ENCODE measurements around the gene IL21R.

Gene IL21R

GRCh38 chr16:27377666-27378485, 24.1 kb upstream of the IL21R start:
- TF ChIP-seq ESRRG (CRISPR knock-in tag; IDR thresholded peaks at IDR 0.05), result no peak
- no peak for TF ChIP-seq ZNF70 (CRISPR knock-in tag; IDR thresholded peaks at IDR 0.05)
- TF ChIP-seq ZNF565 (CRISPR knock-in tag; conservative IDR thresholded peaks at IDR 0.05; ENCODE audit: low read depth), result no peak
- TF ChIP-seq ARNTL (CRISPR knock-in tag; IDR thresholded peaks at IDR 0.05; ENCODE audit: borderline replicate concordance, low read depth), result no peak
- no peak for TF ChIP-seq PPARA (CRISPR knock-in tag; IDR thresholded peaks at IDR 0.05; ENCODE audit: borderline replicate concordance)
- no peak for TF ChIP-seq RARB (CRISPR knock-in tag; IDR thresholded peaks at IDR 0.05)
- TF ChIP-seq ISL1 (CRISPR knock-in tag; IDR thresholded peaks at IDR 0.05), result no peak
- TF ChIP-seq PATZ1 (CRISPR knock-in tag; IDR thresholded peaks at IDR 0.05; ENCODE audit: borderline replicate concordance), result no peak
- TF ChIP-seq ZFP3 (CRISPR knock-in tag; IDR thresholded peaks at IDR 0.05), result no peak
- TF ChIP-seq SNAI2 (CRISPR knock-in tag; IDR thresholded peaks at IDR 0.05), result no peak
- TF ChIP-seq BACH2 (CRISPR knock-in tag; IDR thresholded peaks at IDR 0.05; ENCODE audit: borderline replicate concordance), result no peak
- TF ChIP-seq ZC3H10 (CRISPR knock-in tag; IDR thresholded peaks at IDR 0.05), result no peak
- no peak for TF ChIP-seq POU6F1 (CRISPR knock-in tag; IDR thresholded peaks at IDR 0.05; ENCODE audit: borderline replicate concordance, low read depth)
- ATAC-seq, result no peak

DNA sequence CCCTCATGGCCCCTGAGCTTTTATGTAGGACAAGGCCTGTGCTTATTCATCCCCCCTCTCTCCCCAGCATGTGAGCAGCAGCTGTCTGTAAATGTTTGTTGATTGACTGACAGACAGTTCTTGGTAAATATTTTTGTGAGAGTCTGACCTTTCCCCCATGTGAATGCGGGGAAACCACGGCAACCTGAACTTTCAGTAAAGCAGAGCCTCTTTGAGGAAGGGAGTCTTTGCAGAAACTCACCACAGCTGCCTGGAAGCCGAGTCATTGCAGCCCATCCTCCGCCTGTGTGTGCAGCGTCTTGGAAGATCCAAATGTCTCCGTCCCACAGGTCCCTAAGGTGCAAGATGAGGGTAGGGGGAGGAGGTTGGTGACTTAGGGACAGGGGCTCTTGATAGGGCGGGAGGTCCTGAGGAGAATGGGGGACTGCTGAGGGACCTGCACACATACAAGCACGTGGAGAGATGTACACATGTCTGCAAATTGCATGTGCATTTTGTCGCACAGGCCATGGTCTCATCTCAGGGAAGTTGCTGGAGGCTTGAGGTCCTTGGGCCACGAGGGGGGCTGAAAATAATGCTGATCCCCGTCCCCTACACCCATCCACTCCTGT, 23.0 kb upstream of the IL21R start:
- TF ChIP-seq CSRNP3 (CRISPR knock-in tag; IDR thresholded peaks at IDR 0.05), result no peak
- TF ChIP-seq ZC3H10 (CRISPR knock-in tag; IDR thresholded peaks at IDR 0.05), result no peak
- TF ChIP-seq ZNF8 (CRISPR knock-in tag; IDR thresholded peaks at IDR 0.05), result no peak
- TF ChIP-seq TOX (CRISPR knock-in tag; IDR thresholded peaks at IDR 0.05; ENCODE audit: borderline replicate concordance), result no peak
- TF ChIP-seq OSR1 (CRISPR knock-in tag; IDR thresholded peaks at IDR 0.05), result no peak
- TF ChIP-seq ISL1 (CRISPR knock-in tag; IDR thresholded peaks at IDR 0.05), result no peak
- no peak for TF ChIP-seq ESRRG (CRISPR knock-in tag; IDR thresholded peaks at IDR 0.05)
- no peak for TF ChIP-seq RARB (CRISPR knock-in tag; IDR thresholded peaks at IDR 0.05)
- TF ChIP-seq PATZ1 (CRISPR knock-in tag; IDR thresholded peaks at IDR 0.05; ENCODE audit: borderline replicate concordance), result no peak
- TF ChIP-seq ZFP3 (CRISPR knock-in tag; IDR thresholded peaks at IDR 0.05), result no peak
- TF ChIP-seq ZFP30 (CRISPR knock-in tag; IDR thresholded peaks at IDR 0.05), result no peak
- no peak for TF ChIP-seq TCF4 (CRISPR knock-in tag; IDR thresholded peaks at IDR 0.05; ENCODE audit: borderline replicate concordance)
- no peak for TF ChIP-seq SNAI2 (CRISPR knock-in tag; IDR thresholded peaks at IDR 0.05)
- no peak for TF ChIP-seq ZNF70 (CRISPR knock-in tag; IDR thresholded peaks at IDR 0.05)
- no peak for TF ChIP-seq ARNTL (CRISPR knock-in tag; IDR thresholded peaks at IDR 0.05; ENCODE audit: borderline replicate concordance, low read depth)
- TF ChIP-seq CSDC2 (CRISPR knock-in tag; IDR thresholded peaks at IDR 0.05), result no peak
- no peak for TF ChIP-seq ZNF565 (CRISPR knock-in tag; conservative IDR thresholded peaks at IDR 0.05; ENCODE audit: low read depth)
- TF ChIP-seq TSHZ2 (CRISPR knock-in tag; IDR thresholded peaks at IDR 0.05), result no peak
- TF ChIP-seq POU6F1 (CRISPR knock-in tag; IDR thresholded peaks at IDR 0.05; ENCODE audit: borderline replicate concordance, low read depth), result no peak
- TF ChIP-seq GLIS3 (CRISPR knock-in tag; IDR thresholded peaks at IDR 0.05), result no peak
- ATAC-seq, result no peak
